Stimulated activated CD8-positive, alpha-beta memory T cell treated with anti-CD3 and anti-CD28 coated beads, Interleukin-15, amount 100 ng/mL, for 1 hour (primary cell): ENCODE data around the gene PEMT.
A peak's percentile ranks its signal among the peaks of the same experiment; 100 is the strongest.
"Not testable (repeated sequence)": the region's sequence is repeated elsewhere in the genome, so short reads cannot be mapped to it uniquely, and the experiment has no call there.

Source experiments
- DNase-seq: peaks from one replicate; pipeline ENCODE4 v3.0.0-alpha.2; 2020; ENCODE audit warnings: low read depth

The PEMT gene

DNA sequence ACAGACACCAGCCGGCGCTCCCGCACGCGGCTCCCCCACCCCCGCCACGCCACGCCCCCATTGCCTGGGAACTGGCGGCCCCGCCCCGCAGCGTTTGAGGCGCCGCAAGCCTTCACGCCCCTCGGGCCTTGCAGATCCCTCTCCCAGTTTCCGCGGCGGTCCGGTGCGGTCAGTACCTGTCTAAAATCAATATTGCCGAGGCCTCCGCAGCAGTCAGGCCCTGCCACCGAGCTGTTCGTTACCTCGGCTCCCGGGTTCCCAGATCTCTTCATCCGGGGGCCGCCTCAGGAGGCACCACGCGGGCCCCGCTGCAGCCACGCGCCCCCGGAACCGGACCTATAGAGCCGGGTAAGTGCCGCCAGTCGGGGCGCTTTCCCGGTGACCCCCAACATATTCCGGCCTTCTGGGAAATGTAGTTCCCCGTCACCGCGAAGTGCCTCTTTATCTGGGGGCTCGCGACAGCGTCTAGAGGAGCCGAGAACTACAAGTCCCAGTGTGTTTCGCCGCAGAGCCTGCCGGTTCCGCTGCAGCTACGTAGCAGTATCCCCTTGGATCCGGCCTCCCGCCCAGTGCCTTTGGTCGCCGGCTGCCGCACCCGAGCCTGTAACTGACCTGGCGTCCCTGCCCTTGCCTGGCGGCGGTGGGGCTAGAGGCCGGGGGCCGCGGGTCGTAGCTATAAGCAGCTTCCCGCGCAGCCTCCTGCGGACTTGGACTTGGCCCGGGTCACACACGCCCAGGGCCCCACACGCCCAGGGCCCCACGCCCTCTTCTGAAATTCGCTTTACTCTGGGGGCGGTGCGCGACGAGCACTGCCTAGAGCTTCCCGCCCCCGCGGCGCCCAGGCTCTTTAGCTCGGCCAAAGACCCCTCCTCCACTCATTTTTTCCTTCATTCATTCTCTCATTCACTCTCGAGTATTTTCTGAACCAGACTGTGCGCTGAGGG lies at the start of gene PEMT:
Gene PEMT, minus strand, starts transcription at position 354 of the 944 bp plus-strand sequence. Its CDS starts 82 bp downstream, at position 272.
- DNase-seq = peak; percentile 83

- not testable (repeated sequence) for DNase-seq
Observed at GRCh38 chr17:17639661-17640270, 48.3 kb upstream of the PEMT start.

GRCh38 chr17:17638467-17638866 lies 47.0 kb upstream of the PEMT start:
- DNase-seq = no peak

DNA sequence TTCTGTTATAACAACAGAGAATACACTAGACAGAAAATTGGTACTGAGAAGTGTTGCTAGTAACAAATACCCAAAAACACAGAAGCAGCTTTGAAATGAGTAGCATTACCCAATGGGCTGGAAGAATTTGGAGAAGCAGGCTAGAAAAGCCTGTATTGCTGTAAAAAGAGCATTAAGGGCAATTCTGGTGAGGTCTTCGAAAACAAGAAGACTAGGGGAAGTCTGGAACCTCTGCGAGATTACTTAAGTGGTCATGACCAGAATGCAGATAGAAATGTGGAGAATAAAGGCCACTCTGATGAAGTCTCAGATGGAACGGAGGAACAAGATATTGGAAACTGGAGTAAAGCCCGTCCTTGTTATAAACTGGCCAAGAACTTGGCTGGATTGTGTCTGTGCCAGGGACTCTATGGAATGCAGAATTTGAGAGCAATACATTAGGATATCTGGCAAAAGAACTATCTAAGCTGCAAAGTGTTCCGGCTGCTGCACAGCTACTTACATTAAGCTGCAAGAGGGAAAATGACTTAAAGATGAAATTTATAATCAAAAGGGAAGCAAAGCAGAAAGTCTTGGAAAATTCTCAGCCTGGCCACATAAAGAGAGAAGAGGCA lies 44.9 kb upstream of the PEMT start:
- no peak for DNase-seq

DNA sequence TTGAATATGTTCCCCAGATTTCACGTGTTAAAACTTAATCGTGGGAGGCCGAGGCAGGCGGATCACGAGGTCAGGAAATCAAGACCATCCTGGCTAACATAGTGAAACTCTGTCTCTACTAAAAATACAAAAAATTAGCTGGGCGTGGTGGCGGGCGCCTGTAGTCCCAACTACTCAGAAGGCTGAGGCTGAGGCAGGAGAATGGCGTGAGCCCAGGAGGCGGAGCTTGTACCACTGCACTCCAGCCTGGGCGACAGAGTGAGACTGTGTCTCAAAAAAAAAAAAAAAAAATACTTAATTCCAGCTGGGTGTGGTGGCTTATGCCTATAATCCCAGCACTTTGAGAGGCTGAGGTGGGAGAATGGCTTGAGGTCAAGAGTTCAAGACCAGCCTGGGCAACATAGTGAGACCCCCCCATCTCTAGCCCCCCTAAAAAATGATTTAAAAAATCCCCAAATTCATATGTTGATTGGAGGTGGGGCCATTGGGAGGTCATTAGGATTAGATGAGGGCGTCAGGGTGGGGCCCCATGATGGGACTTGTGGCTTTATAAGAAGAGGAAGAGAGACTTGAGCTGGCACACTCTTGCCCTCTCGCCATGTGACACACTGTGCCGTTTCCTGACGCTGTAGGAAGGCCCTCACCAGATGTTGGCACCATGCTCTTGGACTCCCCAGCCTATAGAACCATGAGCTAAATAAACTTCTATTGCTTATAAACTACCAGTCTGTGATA lies 44.2 kb upstream of the PEMT start:
- DNase-seq = not testable (repeated sequence)

- no peak for DNase-seq
Observed at GRCh38 chr17:17635126-17635525, 43.6 kb upstream of the PEMT start.

- DNase-seq = no peak
Observed at GRCh38 chr17:17633310-17633709, 41.8 kb upstream of the PEMT start.

DNA sequence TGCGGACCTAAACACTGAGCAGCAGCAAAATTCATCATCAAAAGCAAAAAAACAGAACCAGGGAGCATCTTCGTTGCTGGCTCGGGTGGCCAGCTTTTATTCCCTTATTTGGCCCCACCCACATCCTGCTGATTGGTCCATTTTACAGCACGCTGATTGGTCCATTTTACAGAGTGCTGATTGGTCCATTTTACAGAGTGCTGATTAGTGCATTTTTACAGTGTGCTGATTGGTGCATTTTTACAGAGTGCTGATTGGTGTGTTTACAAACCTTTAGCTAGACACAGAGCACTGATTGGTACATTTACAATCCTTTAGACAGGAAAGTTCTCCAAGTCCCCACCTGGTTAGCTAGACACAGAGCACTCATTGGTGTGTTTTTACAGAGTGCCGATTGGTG lies 41.2 kb upstream of the PEMT start:
- DNase-seq = not testable (repeated sequence)

DNA sequence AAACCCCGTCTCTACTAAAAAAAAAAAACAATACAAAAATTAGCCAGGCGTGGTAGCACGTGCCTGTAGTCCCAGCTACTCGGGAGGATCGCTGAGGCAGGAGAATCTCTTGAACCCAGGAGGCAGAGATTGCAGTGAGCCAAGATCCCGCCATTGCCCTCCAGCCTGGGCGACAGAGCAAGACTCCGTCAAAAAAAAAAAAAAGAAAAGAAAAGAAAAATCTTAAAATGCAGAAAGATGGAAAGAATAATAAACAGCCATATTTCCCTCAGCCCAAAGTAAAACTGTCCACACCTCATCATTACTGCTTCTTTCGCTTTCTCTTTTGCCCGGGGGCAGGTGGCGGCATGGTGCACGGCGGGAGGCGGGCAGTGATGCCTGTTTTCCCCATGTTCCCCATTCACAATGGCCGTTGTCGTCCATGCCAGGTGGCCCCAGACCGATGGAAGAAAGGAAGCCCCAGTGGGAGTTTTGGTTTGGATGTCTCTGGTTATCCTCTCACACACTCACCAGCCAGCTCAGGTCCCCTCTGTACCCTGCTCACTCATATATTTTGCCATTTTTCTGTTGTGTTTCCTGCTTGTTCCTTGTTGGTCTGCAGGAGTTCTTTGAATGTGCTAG lies 37.0 kb upstream of the PEMT start:
- no peak for DNase-seq

DNA sequence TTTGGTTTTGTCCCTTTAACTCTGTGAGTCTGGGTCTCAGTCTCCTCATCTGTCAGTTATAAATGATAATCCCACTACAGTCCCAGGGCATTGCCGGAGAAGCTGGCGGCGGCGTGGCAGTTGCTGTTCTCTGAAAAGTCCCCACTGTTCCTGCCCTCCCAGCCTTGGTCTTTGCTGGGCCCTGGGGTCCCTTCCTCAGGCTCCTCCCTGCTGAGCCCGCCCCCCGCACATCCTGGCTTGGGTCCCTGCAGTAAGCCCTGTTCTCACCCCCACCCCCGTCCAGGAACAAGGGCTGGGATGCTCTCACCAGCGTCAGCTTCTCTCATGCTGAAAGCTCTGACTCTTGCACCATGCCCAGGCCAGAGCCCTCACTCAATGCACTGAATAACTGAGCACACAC lies 35.3 kb upstream of the PEMT start:
- DNase-seq = no peak

DNA sequence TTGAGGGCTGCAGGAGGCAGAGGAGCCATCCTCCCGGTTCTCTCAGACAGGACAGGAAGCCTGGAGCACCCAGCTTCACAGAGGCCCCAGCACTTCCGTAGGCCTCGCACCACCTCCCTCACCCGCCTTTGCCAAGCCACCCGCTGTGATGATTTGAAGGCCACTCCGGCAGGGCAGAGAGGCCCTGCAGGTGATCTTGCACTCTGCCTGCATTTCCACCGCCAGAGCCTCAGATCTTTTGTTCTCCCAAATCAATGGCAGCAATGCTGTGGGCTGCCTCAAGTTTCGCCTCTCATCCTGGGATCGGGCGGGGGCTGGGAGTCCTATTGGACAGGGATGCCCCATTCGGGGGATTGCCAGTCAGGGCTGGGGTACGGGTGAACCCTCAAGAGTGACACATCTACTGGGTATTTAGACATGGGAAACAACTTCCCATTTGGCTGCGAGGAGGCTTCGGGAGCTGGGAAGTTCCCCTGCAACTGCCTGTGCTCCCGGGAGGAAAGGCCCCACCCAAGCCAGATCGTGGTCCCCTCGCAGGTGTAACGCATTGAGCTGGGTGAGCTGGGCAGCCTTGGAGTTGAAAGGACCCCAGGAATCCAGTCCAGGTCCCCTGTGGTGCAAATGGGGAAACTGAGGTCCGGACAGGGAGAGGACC lies 34.8 kb upstream of the PEMT start:
- DNase-seq = no peak

DNA sequence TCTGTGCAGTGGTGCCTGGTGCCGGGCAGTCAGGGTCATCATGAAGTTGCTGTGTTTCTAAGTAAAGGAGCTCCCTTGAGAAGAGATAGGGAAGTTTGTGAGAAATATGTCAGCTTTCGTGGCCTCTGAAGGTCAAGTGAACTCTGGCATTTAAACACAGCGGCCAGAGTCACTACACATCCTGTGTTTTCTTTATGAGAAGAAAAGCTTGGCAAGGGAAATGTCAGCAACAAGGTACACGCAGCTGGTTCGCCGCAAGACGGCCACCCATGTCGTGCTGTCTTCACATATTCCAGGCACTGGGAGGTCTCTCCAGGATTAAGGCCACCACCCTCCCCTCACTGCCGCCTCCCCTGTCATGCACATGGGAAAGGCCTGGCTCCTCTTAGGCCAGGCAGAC lies 33.2 kb upstream of the PEMT start:
- no peak for DNase-seq

DNA sequence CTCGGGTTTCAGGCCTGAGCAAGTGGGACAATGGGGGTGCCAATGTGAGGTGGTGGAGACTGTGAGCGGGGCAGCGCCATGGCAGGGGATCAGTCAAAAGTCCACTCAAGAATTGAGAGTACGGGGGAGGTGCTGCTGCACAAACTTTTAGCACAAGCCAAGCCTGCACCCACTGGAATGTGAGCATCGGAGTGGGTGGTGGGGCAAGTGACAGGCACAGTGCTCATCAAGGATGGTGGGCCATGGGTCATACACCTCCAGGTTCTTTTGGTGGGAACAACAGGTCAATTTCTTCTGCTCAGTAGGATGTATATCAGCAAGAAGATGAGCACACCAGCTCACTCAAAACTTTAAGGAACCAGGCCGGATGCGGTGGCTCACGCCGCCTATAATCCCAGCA lies 32.4 kb upstream of the PEMT start:
- no peak for DNase-seq

- no peak for DNase-seq
Observed at GRCh38 chr17:17621254-17621653, 29.7 kb upstream of the PEMT start.

- DNase-seq = no peak
Observed at GRCh38 chr17:17613708-17614114, 22.2 kb upstream of the PEMT start.

- DNase-seq = no peak
Observed at GRCh38 chr17:17612085-17613022, 20.8 kb upstream of the PEMT start.

- DNase-seq = no peak
Observed at GRCh38 chr17:17609121-17609520, 17.6 kb upstream of the PEMT start.

DNA sequence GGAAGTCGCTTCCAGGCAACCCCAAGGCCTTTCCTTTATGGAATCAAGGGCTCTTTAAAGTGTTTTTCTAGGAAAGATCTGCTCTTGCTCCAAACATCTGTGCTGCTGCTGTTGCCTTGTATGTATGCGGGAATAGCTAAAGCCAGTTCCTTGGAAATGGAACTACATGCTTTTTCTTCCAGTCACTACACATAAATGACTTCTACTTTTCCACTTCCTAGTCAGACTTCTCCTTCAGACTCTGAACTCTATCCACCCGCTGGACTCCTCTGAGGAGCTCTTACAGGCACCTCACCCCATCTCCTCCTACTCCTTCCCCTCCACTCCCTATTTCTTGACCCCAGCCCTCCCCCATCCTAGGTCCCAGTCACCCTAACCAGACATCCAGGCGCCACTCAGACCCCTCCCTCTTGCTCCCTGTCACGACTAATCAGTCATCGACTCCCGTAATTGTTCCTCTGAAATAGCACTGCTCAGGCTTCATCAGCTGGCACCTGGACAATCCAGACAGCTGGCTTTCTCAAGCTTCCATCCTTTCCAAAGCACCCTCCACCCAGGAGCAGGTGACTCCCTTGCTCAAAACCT lies 15.0 kb upstream of the PEMT start:
- no peak for DNase-seq

- DNase-seq = no peak
Observed at GRCh38 chr17:17605729-17606088, 14.2 kb upstream of the PEMT start.
